Liver (tissue), 9 donors: Measurements from ENCODE around the gene TANGO6. TPM values are rescaled to one million over a fixed set of nuclear protein-coding genes. Genes with fewer than 3 reads are reported as not detected.

Source experiments
- DNase-seq: peaks from one replicate; pipeline ENCODE4 v3.0.0-alpha.2; 2017; ENCODE audit warnings: low spot score
- H3K27ac ChIP-seq, 2 donors: one replicate each; pipeline ENCODE4 v1.7.0; 2013; ENCODE audit warnings: inconsistent platforms in 2 of 2, low read length in 2 of 2, control low read depth in 1 of 2, low read depth in 1 of 2, mild to moderate bottlenecking in 1 of 2
- H3K27me3 ChIP-seq, 4 donors: one replicate each; pipeline versions ENCODE4 v1.6.1 to v1.7.0; 2013; ENCODE audit warnings: low read length in 3 of 4, inconsistent platforms in 1 of 4, mild to moderate bottlenecking in 1 of 4, moderate library complexity in 1 of 4; ENCODE audit not compliant: control insufficient read depth in 4 of 4, insufficient read depth in 4 of 4
- H3K36me3 ChIP-seq, 4 donors: one replicate each; pipeline versions ENCODE4 v1.6.1 to v1.7.0; 2013; ENCODE audit warnings: low read length in 3 of 4, mild to moderate bottlenecking in 3 of 4, low read depth in 1 of 4, moderate library complexity in 1 of 4; ENCODE audit not compliant: control insufficient read depth in 4 of 4, insufficient read depth in 3 of 4
- H3K4me1 ChIP-seq, 4 donors: one replicate each; pipeline versions ENCODE4 v1.6.1 to v1.7.0; 2013; ENCODE audit warnings: low read length in 3 of 4, mild to moderate bottlenecking in 3 of 4, moderate library complexity in 1 of 4; ENCODE audit not compliant: control insufficient read depth in 4 of 4, insufficient read depth in 4 of 4
- H3K4me3 ChIP-seq, 3 donors: one replicate each; pipeline versions ENCODE4 v1.6.1 to v1.7.0; 2013; ENCODE audit warnings: low read length in 3 of 3, control low read depth in 1 of 3, low read depth in 1 of 3, mild to moderate bottlenecking in 1 of 3
- H3K9ac ChIP-seq, 2 donors: one replicate each; pipeline ENCODE4 v1.7.0; 2013; ENCODE audit warnings: low read length in 2 of 2, mild to moderate bottlenecking in 2 of 2, moderate library complexity in 2 of 2, control low read depth in 1 of 2, low read depth in 1 of 2
- H3K9me3 ChIP-seq, 4 donors: one replicate each; pipeline versions ENCODE4 v1.6.1 to v1.7.0; 2013; ENCODE audit warnings: low read length in 3 of 4; ENCODE audit not compliant: control insufficient read depth in 4 of 4
- EGR1 ChIP-seq, 2 donors: IDR thresholded peaks; 2 replicates each; pipeline ENCODE4 v1.6.1; 2016 to 2018; ENCODE audit warnings: antibody characterized with exemption in 2 of 2, low read depth in 2 of 2
- FOXA1 ChIP-seq: IDR thresholded peaks from 2 replicates; pipeline ENCODE4 v1.6.1; 2016; ENCODE audit warnings: antibody characterized with exemption
- FOXA2 ChIP-seq: IDR thresholded peaks from 2 replicates; pipeline ENCODE4 v1.6.1; 2016; ENCODE audit warnings: antibody characterized with exemption
- GABPA ChIP-seq, 2 donors: IDR thresholded peaks in 1 of 2; conservative IDR thresholded peaks in 1 of 2; 2 replicates each; pipeline ENCODE4 v1.6.1; 2016; ENCODE audit warnings: antibody characterized with exemption in 2 of 2, mild to moderate bottlenecking in 1 of 2, moderate library complexity in 1 of 2
- HNF4A ChIP-seq, 2 donors: conservative IDR thresholded peaks; 2 replicates each; pipeline ENCODE4 v1.6.1; 2016; ENCODE audit warnings: antibody characterized with exemption in 2 of 2, mild to moderate bottlenecking in 2 of 2
- HNF4G ChIP-seq: IDR thresholded peaks from 2 replicates; pipeline ENCODE4 v1.6.1; 2016; ENCODE audit warnings: antibody characterized with exemption
- JUND ChIP-seq, 2 donors: IDR thresholded peaks; 2 replicates each; pipeline ENCODE4 v1.6.1; 2016; ENCODE audit warnings: antibody characterized with exemption in 2 of 2
- NR2F2 ChIP-seq: IDR thresholded peaks from 2 replicates; pipeline ENCODE4 v1.6.1; 2016; ENCODE audit warnings: antibody characterized with exemption
- RAD21 ChIP-seq, 2 donors: IDR thresholded peaks; 2 replicates each; pipeline ENCODE4 v1.6.1; 2016; ENCODE audit warnings: antibody characterized with exemption in 2 of 2, mild to moderate bottlenecking in 2 of 2
- RXRA ChIP-seq, 2 donors: IDR thresholded peaks; 2 replicates each; pipeline ENCODE4 v1.6.1; 2017 to 2018; ENCODE audit warnings: antibody characterized with exemption in 2 of 2, mild to moderate bottlenecking in 1 of 2
- SP1 ChIP-seq: IDR thresholded peaks from 2 replicates; pipeline ENCODE4 v1.6.1; 2018; ENCODE audit warnings: antibody characterized with exemption, mild to moderate bottlenecking
- TAF1 ChIP-seq: conservative IDR thresholded peaks from 2 replicates; pipeline ENCODE4 v1.6.1; 2016; ENCODE audit warnings: antibody characterized with exemption, mild to moderate bottlenecking
- YY1 ChIP-seq: IDR thresholded peaks from 2 replicates; pipeline ENCODE4 v1.6.1; 2016; ENCODE audit warnings: antibody characterized with exemption, mild to moderate bottlenecking
- WGBS: extraction: QIAGEN DNeasy Blood & Tissue Kit; methylation state at CpG from one replicate; pipeline ENCODE4 v1.1.7; 2013; 5-methylcytosine and 5-hydroxymethylcytosine counted together
- polyA plus RNA-seq, 2 donors: library from polyadenylated mRNA; stranded (reverse) in 1 of 2; unstranded in 1 of 2; fragments of 200-250 nt in 1 of 2; fragments of >200 nt in 1 of 2; fragmentation: Nextera tagmentation in 1 of 2; extraction: Ambion mirVana in 1 of 2; gene quantifications; one replicate each; pipeline versions ENCODE4 v1.2.1 to v1.2.3, GENCODE V29; 2013 to 2015
- total RNA-seq, 2 donors: library from RNA; depleted of rRNA; stranded (reverse); fragments of >200 nt; gene quantifications; one replicate each; pipeline ENCODE4 v1.2.3, GENCODE V29; 2014
- TF ChIP-seq, protein P1 (sequence below): IDR thresholded peaks from 2 replicates; pipeline ENCODE4 v1.6.1; 2016; ENCODE audit warnings: antibody characterized with exemption, mild to moderate bottlenecking
- TF ChIP-seq, protein P2 (sequence below): fragments of 150-350 bp; IDR thresholded peaks from 2 replicates; pipeline ENCODE4 v1.5.1; 2017; ENCODE audit warnings: improper control_type of control experiment, low read depth, low read length; ENCODE audit not compliant: missing input control
- TF ChIP-seq, protein P3 (sequence below): IDR thresholded peaks from 2 replicates; pipeline ENCODE4 v1.6.1; 2016; ENCODE audit warnings: antibody characterized with exemption
- TF ChIP-seq, protein P4 (sequence below): IDR thresholded peaks from 2 replicates; pipeline ENCODE4 v1.6.1; 2016; ENCODE audit warnings: antibody characterized with exemption
- TF ChIP-seq, protein P5 (sequence below): IDR thresholded peaks from 2 replicates; pipeline ENCODE4 v1.6.1; 2016; ENCODE audit warnings: antibody characterized with exemption
- donor health status: healthy.
- donor health status: healthy.
- donor health status: healthy.
- donor health status: healthy.
- donor health status: healthy.

Gene TANGO6
- total and polyA plus RNA-seq, 4 donors: 6.8 to 40.6 (median 10.5) TPM

DNA sequence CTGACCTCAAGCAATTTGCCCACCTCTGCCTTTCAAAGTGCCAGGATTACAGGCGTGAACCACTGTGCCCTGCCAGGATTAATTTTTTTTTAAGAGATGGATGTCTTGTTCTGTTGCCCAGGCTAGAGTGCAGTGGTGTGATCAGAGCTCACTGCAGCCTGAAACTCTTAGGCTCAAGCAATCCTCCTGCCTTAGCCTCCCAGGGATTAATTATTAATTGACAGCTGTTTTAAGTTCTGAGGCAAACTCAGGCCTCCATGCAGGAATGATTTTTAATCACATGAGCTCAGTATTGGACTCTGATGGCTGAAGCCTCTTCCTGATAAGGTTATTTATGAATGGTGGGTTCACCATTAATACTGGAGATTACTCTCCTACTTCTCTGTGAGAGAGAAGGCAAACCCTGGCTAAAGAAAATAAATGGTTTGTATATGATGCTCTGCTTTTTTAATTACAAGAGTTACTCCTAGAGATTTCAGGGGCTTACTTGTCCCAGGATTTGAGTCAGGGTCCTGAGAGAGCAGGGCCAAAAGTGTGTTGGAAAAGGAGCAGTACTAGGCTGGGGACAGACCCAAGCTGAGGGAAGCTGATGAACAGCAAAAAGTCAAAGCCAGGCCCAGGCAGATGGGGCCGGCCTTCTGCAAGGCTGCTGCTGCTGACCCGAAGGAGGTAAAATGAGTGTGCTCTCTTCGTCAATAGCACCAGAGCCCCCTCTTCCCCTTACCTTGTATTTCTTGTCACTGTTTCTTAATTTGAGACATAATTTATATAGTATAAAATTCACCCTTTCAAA, 205.2 kb downstream of the TANGO6 start:
- Histone ChIP-seq H3K4me3 (no peak overlapping the region), H3K4me1 (peaks cover 0 to 1% (median 0%) of the 10 kb centered on the region in 4 donors), H3K27ac (no peak overlapping the region), H3K36me3 (peaks cover 0 to 9% (median 2%) of the 10 kb centered on the region in 4 donors), H3K9ac (no peak overlapping the region), H3K27me3 (no peaks in the 10 kb centered on the region), H3K9me3 (no peaks in the 10 kb centered on the region)
- WGBS: 96% methylated on average over 4 of the region's 4 CpGs
- no peak for TF ChIP-seq GABPA (IDR thresholded peaks at IDR 0.05 in 1 of 2, conservative IDR thresholded peaks at IDR 0.05 in 1 of 2)
- no peak for TF ChIP-seq SP1
- no peak for TF ChIP-seq JUND (IDR thresholded peaks at IDR 0.05)
- TF ChIP-seq, protein P1, sequence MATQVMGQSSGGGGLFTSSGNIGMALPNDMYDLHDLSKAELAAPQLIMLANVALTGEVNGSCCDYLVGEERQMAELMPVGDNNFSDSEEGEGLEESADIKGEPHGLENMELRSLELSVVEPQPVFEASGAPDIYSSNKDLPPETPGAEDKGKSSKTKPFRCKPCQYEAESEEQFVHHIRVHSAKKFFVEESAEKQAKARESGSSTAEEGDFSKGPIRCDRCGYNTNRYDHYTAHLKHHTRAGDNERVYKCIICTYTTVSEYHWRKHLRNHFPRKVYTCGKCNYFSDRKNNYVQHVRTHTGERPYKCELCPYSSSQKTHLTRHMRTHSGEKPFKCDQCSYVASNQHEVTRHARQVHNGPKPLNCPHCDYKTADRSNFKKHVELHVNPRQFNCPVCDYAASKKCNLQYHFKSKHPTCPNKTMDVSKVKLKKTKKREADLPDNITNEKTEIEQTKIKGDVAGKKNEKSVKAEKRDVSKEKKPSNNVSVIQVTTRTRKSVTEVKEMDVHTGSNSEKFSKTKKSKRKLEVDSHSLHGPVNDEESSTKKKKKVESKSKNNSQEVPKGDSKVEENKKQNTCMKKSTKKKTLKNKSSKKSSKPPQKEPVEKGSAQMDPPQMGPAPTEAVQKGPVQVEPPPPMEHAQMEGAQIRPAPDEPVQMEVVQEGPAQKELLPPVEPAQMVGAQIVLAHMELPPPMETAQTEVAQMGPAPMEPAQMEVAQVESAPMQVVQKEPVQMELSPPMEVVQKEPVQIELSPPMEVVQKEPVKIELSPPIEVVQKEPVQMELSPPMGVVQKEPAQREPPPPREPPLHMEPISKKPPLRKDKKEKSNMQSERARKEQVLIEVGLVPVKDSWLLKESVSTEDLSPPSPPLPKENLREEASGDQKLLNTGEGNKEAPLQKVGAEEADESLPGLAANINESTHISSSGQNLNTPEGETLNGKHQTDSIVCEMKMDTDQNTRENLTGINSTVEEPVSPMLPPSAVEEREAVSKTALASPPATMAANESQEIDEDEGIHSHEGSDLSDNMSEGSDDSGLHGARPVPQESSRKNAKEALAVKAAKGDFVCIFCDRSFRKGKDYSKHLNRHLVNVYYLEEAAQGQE: no peak
- no peak for TF ChIP-seq NR2F2
- TF ChIP-seq, protein P2, sequence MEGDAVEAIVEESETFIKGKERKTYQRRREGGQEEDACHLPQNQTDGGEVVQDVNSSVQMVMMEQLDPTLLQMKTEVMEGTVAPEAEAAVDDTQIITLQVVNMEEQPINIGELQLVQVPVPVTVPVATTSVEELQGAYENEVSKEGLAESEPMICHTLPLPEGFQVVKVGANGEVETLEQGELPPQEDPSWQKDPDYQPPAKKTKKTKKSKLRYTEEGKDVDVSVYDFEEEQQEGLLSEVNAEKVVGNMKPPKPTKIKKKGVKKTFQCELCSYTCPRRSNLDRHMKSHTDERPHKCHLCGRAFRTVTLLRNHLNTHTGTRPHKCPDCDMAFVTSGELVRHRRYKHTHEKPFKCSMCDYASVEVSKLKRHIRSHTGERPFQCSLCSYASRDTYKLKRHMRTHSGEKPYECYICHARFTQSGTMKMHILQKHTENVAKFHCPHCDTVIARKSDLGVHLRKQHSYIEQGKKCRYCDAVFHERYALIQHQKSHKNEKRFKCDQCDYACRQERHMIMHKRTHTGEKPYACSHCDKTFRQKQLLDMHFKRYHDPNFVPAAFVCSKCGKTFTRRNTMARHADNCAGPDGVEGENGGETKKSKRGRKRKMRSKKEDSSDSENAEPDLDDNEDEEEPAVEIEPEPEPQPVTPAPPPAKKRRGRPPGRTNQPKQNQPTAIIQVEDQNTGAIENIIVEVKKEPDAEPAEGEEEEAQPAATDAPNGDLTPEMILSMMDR: no peak
- TF ChIP-seq FOXA1: no peak
- TF ChIP-seq RAD21 (IDR thresholded peaks at IDR 0.05): no peak
- no peak for TF ChIP-seq EGR1 (IDR thresholded peaks at IDR 0.05; ENCODE audit: low read depth in 2 of 2)
- TF ChIP-seq HNF4A (conservative IDR thresholded peaks at IDR 0.05): no peak
- TF ChIP-seq HNF4G: no peak
- TF ChIP-seq, protein P3, sequence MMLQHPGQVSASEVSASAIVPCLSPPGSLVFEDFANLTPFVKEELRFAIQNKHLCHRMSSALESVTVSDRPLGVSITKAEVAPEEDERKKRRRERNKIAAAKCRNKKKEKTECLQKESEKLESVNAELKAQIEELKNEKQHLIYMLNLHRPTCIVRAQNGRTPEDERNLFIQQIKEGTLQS: no peak
- no peak for TF ChIP-seq RXRA (IDR thresholded peaks at IDR 0.05)
- no peak for TF ChIP-seq FOXA2
- no peak for DNase-seq

DNA sequence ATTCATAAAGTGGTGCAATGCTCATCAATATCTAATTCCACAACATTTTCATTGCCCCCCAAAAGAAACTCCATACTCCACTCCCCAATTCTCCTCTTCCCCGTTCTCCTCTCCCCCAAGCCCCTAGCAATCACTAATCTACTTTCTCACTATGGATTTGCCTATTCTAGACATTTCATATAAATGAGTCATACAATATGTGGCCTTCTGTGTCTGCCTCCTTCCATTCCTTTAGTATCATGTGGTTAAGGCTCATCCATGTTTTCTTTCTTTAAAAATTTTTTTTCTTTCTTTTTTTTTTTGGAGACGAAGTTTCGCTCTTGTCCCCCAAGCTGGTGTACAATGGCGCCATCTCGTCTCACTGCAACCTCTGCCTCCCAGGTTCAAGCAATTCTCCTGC, 205.8 kb downstream of the TANGO6 start:
- no peak overlapping the region for H3K27ac ChIP-seq
- WGBS: 97% methylated on average over 5 of the region's 5 CpGs
- no peak overlapping the region for H3K9ac ChIP-seq
- H3K4me3 ChIP-seq: no peak overlapping the region
- peaks cover 0 to 1% (median 0%) of the 10 kb centered on the region in 4 donors for H3K4me1 ChIP-seq
- no peaks in the 10 kb centered on the region for H3K27me3 ChIP-seq
- no peaks in the 10 kb centered on the region for H3K9me3 ChIP-seq
- no peak for DNase-seq
- peaks cover 0 to 5% (median 0%) of the 10 kb centered on the region in 4 donors for H3K36me3 ChIP-seq
- TF ChIP-seq RXRA (IDR thresholded peaks at IDR 0.05) (no peak), RAD21 (IDR thresholded peaks at IDR 0.05) (no peak), NR2F2 (no peak), JUND (IDR thresholded peaks at IDR 0.05) (no peak), FOXA1 (no peak), SP1 (no peak), YY1 (no peak), TAF1 (no peak), EGR1 (IDR thresholded peaks at IDR 0.05; ENCODE audit: low read depth in 2 of 2) (no peak), GABPA (IDR thresholded peaks at IDR 0.05 in 1 of 2, conservative IDR thresholded peaks at IDR 0.05 in 1 of 2) (no peak), HNF4G (no peak), FOXA2 (no peak)
- TF ChIP-seq, protein P2: no peak
- TF ChIP-seq, protein P3: no peak
- TF ChIP-seq, protein P4, sequence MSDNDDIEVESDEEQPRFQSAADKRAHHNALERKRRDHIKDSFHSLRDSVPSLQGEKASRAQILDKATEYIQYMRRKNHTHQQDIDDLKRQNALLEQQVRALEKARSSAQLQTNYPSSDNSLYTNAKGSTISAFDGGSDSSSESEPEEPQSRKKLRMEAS: no peak
- TF ChIP-seq, protein P5, sequence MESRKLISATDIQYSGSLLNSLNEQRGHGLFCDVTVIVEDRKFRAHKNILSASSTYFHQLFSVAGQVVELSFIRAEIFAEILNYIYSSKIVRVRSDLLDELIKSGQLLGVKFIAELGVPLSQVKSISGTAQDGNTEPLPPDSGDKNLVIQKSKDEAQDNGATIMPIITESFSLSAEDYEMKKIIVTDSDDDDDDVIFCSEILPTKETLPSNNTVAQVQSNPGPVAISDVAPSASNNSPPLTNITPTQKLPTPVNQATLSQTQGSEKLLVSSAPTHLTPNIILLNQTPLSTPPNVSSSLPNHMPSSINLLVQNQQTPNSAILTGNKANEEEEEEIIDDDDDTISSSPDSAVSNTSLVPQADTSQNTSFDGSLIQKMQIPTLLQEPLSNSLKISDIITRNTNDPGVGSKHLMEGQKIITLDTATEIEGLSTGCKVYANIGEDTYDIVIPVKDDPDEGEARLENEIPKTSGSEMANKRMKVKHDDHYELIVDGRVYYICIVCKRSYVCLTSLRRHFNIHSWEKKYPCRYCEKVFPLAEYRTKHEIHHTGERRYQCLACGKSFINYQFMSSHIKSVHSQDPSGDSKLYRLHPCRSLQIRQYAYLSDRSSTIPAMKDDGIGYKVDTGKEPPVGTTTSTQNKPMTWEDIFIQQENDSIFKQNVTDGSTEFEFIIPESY: no peak
